K562 (cell line): ENCODE measurements around the gene MYO15A. TPM values are rescaled to one million over a fixed set of nuclear protein-coding genes. Genes with fewer than 3 reads are reported as not detected.

Experiments
- ATAC-seq: fragments of 200-7000 bp; cut with Tn5 transposase; 3 replicates; pipeline ENCODE4 v1.9.1; 2020; ENCODE audit warnings: moderate library complexity
- BruUV-seq: library from RNA; stranded (reverse); fragments of 400-500 nt; replicated peaks from 2 replicates; lab custom pipeline; 2021; lab: Mats Ljungman, UMichigan
- CTCF ChIA-PET: fragments of 300-600 bp; formaldehyde crosslinking; extraction: SDS; loops from one replicate; lab custom pipeline; 2021; ENCODE audit warnings: low intra/inter-chr PET ratio; lab: Yijun Ruan, JAX
- POLR2A ChIA-PET: fragments of 300-600, 350-650 bp; sonication (Branson Sonifier 250); formaldehyde crosslinking; extraction: SDS; loops from one replicate; lab custom pipeline; 2021; ENCODE audit warnings: antibody characterized with exemption, inconsistent platforms; lab: Yijun Ruan, JAX
- DNase-seq, 4 experiments: peaks; one replicate each; pipeline versions ENCODE4 v3.0.0 to v3.0.0-alpha.2; 2011 to 2018; ENCODE audit warnings: low spot score in 3 of 4, mixed read lengths in 3 of 4; ENCODE audit errors: extremely low read depth in 1 of 4
- FAIRE-seq: peaks from 2 replicates; lab custom pipeline; 2011; peaks lifted over from hg19 to GRCh38; lab: Jason Lieb, UNC
- H2AFZ ChIP-seq: 2 replicates; pipeline ENCODE4 v1.6.0; 2011; ENCODE audit warnings: low read depth, low read length, control low read depth, inconsistent platforms
- H3K27ac ChIP-seq: fragments of 200-600 bp; 3 replicates; pipeline ENCODE4 v1.8.0; 2011; ENCODE audit warnings: low read depth, mild to moderate bottlenecking, control low read depth, inconsistent platforms, low read length, moderate library complexity, mixed read lengths; ENCODE audit errors: extremely low read depth
- H3K27me3 ChIP-seq, 2 experiments: fragments of 300-600 bp in 1 of 2; 2 replicates in 1 of 2; 3 replicates in 1 of 2; pipeline versions ENCODE4 v1.6.0 to v1.8.0; 2011; ENCODE audit warnings: inconsistent platforms in 2 of 2, low read length in 2 of 2, mild to moderate bottlenecking in 1 of 2, mixed read lengths in 1 of 2, moderate library complexity in 1 of 2; ENCODE audit not compliant: control insufficient read depth in 2 of 2, insufficient read depth in 2 of 2
- H3K36me3 ChIP-seq: fragments of 300-600 bp; 3 replicates; pipeline ENCODE4 v1.8.0; 2011; ENCODE audit warnings: mild to moderate bottlenecking, low read length, inconsistent platforms; ENCODE audit not compliant: control insufficient read depth, insufficient read depth
- H3K4me1 ChIP-seq, 2 experiments: fragments of 200-600 bp in 1 of 2; replicated peaks in 1 of 2; 2 replicates in 1 of 2; 3 replicates in 1 of 2; pipeline versions ENCODE4 v1.5.1 to v1.8.0; 2011; ENCODE audit warnings: inconsistent platforms in 2 of 2, low read length in 2 of 2, mild to moderate bottlenecking in 1 of 2, mixed read lengths in 1 of 2, moderate library complexity in 1 of 2; ENCODE audit not compliant: control insufficient read depth in 2 of 2, insufficient read depth in 2 of 2
- H3K4me2 ChIP-seq: 2 replicates; pipeline ENCODE4 v1.6.1; 2011; ENCODE audit warnings: low read length, control low read depth, inconsistent platforms, mixed read lengths; ENCODE audit not compliant: insufficient read depth
- H3K4me3 ChIP-seq: fragments of 200-600 bp; sonication (generic), shearing (Covaris generic); 2 replicates; pipeline ENCODE4 v1.5.1; 2016; ENCODE audit warnings: control low read depth, inconsistent platforms
- H3K79me2 ChIP-seq: fragments of 200-600 bp; 3 replicates; pipeline ENCODE4 v1.8.0; 2011; ENCODE audit warnings: low read length, inconsistent platforms; ENCODE audit not compliant: control insufficient read depth, insufficient read depth
- H3K9ac ChIP-seq, 2 experiments: 2 replicates each; pipeline versions ENCODE4 v1.6.0 to v1.6.1; 2011; ENCODE audit warnings: low read depth in 2 of 2, low read length in 2 of 2, control low read depth in 1 of 2, inconsistent platforms in 1 of 2, mild to moderate bottlenecking in 1 of 2, mixed read lengths in 1 of 2; ENCODE audit not compliant: insufficient read depth in 1 of 2
- H3K9me1 ChIP-seq: one replicate; pipeline ENCODE4 v1.6.0; 2011; ENCODE audit warnings: inconsistent platforms, mild to moderate bottlenecking, low read length, moderate library complexity; ENCODE audit not compliant: control insufficient read depth, insufficient read depth
- H3K9me3 ChIP-seq: replicated peaks from 2 replicates; pipeline ENCODE4 v1.5.1; 2011; ENCODE audit warnings: low read depth, low read length, inconsistent platforms; ENCODE audit not compliant: control insufficient read depth, insufficient read depth
- H4K20me1 ChIP-seq: replicated peaks from 2 replicates; pipeline ENCODE4 v1.6.1; 2011; ENCODE audit warnings: low read length, inconsistent platforms, mixed read lengths; ENCODE audit not compliant: control insufficient read depth, insufficient read depth
- BRF2 ChIP-seq: IDR thresholded peaks from 3 replicates; pipeline ENCODE4 v1.6.1; 2011; ENCODE audit warnings: borderline replicate concordance, mild to moderate bottlenecking; ENCODE audit not compliant: insufficient read length, insufficient read depth
- EZH2 ChIP-seq: IDR thresholded peaks from 2 replicates; pipeline ENCODE4 v1.6.1; 2012; ENCODE audit warnings: low read depth, mild to moderate bottlenecking, inconsistent platforms, low read length, borderline replicate concordance
- FOXJ3 ChIP-seq: sonication (generic); formaldehyde crosslinking; IDR thresholded peaks from 2 replicates; pipeline ENCODE4 v1.4.0; 2020; ENCODE audit warnings: mild to moderate bottlenecking, missing genetic modification reagents
- HMG20A ChIP-seq: fragments of 450-650 bp; formaldehyde crosslinking; conservative IDR thresholded peaks from 2 replicates; pipeline ENCODE4 v1.4.0; 2020; ENCODE audit warnings: mild to moderate bottlenecking, mixed read lengths
- IRF2 ChIP-seq: sonication (generic); formaldehyde crosslinking; IDR thresholded peaks from 2 replicates; pipeline ENCODE4 v1.8.1; 2022; ENCODE audit warnings: mild to moderate bottlenecking, missing genetic modification reagents
- MLLT1 ChIP-seq, 2 experiments: fragments of 450-650 bp; IDR thresholded peaks; 2 replicates each; pipeline ENCODE4 v1.6.1; 2016
- MTA2 ChIP-seq: fragments of 450-650 bp; IDR thresholded peaks from 2 replicates; pipeline ENCODE4 v1.6.1; 2016; ENCODE audit warnings: low read depth
- NFXL1 ChIP-seq: fragments of 450-650 bp; formaldehyde crosslinking; IDR thresholded peaks from 2 replicates; pipeline ENCODE4 v1.4.0; 2021; ENCODE audit warnings: mild to moderate bottlenecking
- OTX1 ChIP-seq: fragments of 450-650 bp; formaldehyde crosslinking; IDR thresholded peaks from 2 replicates; pipeline ENCODE4 v1.4.0; 2022; ENCODE audit warnings: mild to moderate bottlenecking
- SOX6 ChIP-seq: fragments of 450-650 bp; IDR thresholded peaks from 2 replicates; pipeline ENCODE4 v1.6.1; 2014; ENCODE audit warnings: mild to moderate bottlenecking
- TCF3 ChIP-seq: sonication (generic); formaldehyde crosslinking; IDR thresholded peaks from 2 replicates; pipeline ENCODE4 v1.4.0; 2020; ENCODE audit warnings: mild to moderate bottlenecking, missing genetic modification reagents
- ZBED1 ChIP-seq: IDR thresholded peaks from 2 replicates; pipeline ENCODE4 v1.6.1; 2014
- ZFPM2 ChIP-seq: fragments of 250-450 bp; sonication (Bioruptor Pico); IDR thresholded peaks from 2 replicates; pipeline ENCODE4 v1.5.1; 2022; ENCODE audit warnings: mild to moderate bottlenecking
- ZNF184 ChIP-seq: sonication (generic); formaldehyde crosslinking; IDR thresholded peaks from 2 replicates; pipeline ENCODE4 v1.5.0; 2020; ENCODE audit warnings: missing genetic modification reagents
- ZNF197 ChIP-seq: fragments of 200-800 bp; sonication (Bioruptor generic); IDR thresholded peaks from 2 replicates; pipeline ENCODE4 v1.6.1; 2016; ENCODE audit warnings: low read depth, missing genetic modification characterization, missing compliant biosample characterization
- ZNF280B ChIP-seq: fragments of 250-450 bp; sonication (Bioruptor Pico); IDR thresholded peaks from 2 replicates; pipeline ENCODE4 v1.5.1; 2021; ENCODE audit warnings: mild to moderate bottlenecking
- ZNF707 ChIP-seq: fragments of 250-450 bp; sonication (Bioruptor Pico); conservative IDR thresholded peaks from 2 replicates; pipeline ENCODE4 v1.8.0; 2022; ENCODE audit warnings: inconsistent platforms, mild to moderate bottlenecking, moderate library complexity
- ZSCAN32 ChIP-seq: fragments of 450-650 bp; formaldehyde crosslinking; IDR thresholded peaks from 2 replicates; pipeline ENCODE4 v1.4.0; 2020; ENCODE audit warnings: mild to moderate bottlenecking, moderate library complexity
- WGBS: fragments of 100-300 bp; shearing (Covaris generic); methylation state at CpG from one replicate; pipeline ENCODE4 v1.1.6; 2016; ENCODE audit warnings: low coverage, mixed read lengths; ENCODE audit not compliant: insufficient coverage; ENCODE audit errors: missing lambda C conversion rate; 5-methylcytosine and 5-hydroxymethylcytosine counted together
- in situ Hi-C: fragments of 300-500 bp; cut with MboI; formaldehyde crosslinking; loops from 4 replicates; pipeline ENCODE4 v1.15.0; 2018; ENCODE audit warnings: inconsistent platforms, mixed read lengths
- intact Hi-C: fragments of 100-400 bp; cut with micrococcal nuclease; formaldehyde crosslinking; loops from 2 replicates; pipeline ENCODE4 v1.14.2; 2022
- polyA plus RNA-seq, 8 experiments: library from polyadenylated mRNA; depleted of rRNA in 4 of 8; stranded (reverse) in 5 of 8; unstranded in 3 of 8; fragments of >200 nt; fragmentation: Nextera tagmentation in 2 of 8; fragmentation: Illumina TruSeq in 1 of 8; extraction: Ambion mirVana in 2 of 8; extraction: Trizol in 1 of 8; gene quantifications; 2 replicates each; pipeline versions ENCODE4 v1.2.1 to v1.2.3, GENCODE V29; 2011 to 2014; ENCODE audit warnings: inconsistent platforms in 1 of 8, missing spikeins in 1 of 8
- total RNA-seq, 7 experiments: library from RNA; depleted of rRNA in 6 of 7; stranded (reverse); fragments of >200 nt in 6 of 7; fragmentation: Illumina TruSeq in 2 of 7; extraction: Trizol in 2 of 7; gene quantifications; 2 replicates each; pipeline versions ENCODE4 v1.2.1 to v1.2.3, GENCODE V29; 2011 to 2021; ENCODE audit warnings: low replicate concordance in 1 of 7

MYO15A gene
- total and polyA plus RNA-seq, 9 of the 15 experiments (the other 6 are each of a cell fraction or from before 2014, with no cell fraction given), result 0.05 to 0.88 (median 0.14) TPM; not detected in 1

GRCh38 chr17:18119938-18120337, 11.4 kb downstream of the MYO15A start:
- no peak overlapping the region for H2AFZ ChIP-seq
- H3K4me1 ChIP-seq, result peaks cover 0 to 11% of the 10 kb centered on the region in 2 experiments; a peak in 2 of 5 replicates
- H3K27ac ChIP-seq, result no peak overlapping the region
- no peaks in the 10 kb centered on the region for H3K27me3 ChIP-seq
- no peak overlapping the region for H3K4me2 ChIP-seq
- H3K79me2 ChIP-seq, result no peaks in the 10 kb centered on the region
- ChIA-PET CTCF (no interaction called here), POLR2A (interaction anchor here (0.6 kb wide), 1 partner anchor 18 kb away, joined by 3 read pairs; no protein-coding TSS in a partner anchor)
- WGBS, result 80% methylated on average over 5 of the region's 30 CpGs
- no peaks in the 10 kb centered on the region for H3K9me3 ChIP-seq
- TF ChIP-seq NFXL1 (CRISPR knock-in tag), result no peak
- no peak for TF ChIP-seq ZFPM2
- TF ChIP-seq BRF2, result no peak
- TF ChIP-seq ZBED1, result no peak
- TF ChIP-seq ZNF707 (CRISPR knock-in tag), result no peak
- no peak for TF ChIP-seq FOXJ3 (CRISPR knock-in tag)
- no peak for TF ChIP-seq MLLT1 (IDR thresholded peaks at IDR 0.05)
- no peak for TF ChIP-seq HMG20A (CRISPR knock-in tag)
- TF ChIP-seq ZNF184 (CRISPR knock-in tag), result no peak
- no peak for TF ChIP-seq SOX6
- TF ChIP-seq MTA2, result no peak
- TF ChIP-seq ZNF280B, result no peak
- no peak for TF ChIP-seq ZNF197 (CRISPR knock-in tag)
- TF ChIP-seq OTX1 (CRISPR knock-in tag), result no peak
- no peak for TF ChIP-seq TCF3 (CRISPR knock-in tag)
- TF ChIP-seq IRF2 (CRISPR knock-in tag), result no peak
- TF ChIP-seq EZH2, result no peak
- no peak for TF ChIP-seq ZSCAN32
- TF ChIP-seq, all 486 proteins: peak for 0
- BruUV-seq, result no TSS peak
- Histone ChIP-seq H3K4me3 (no peak overlapping the region), H3K9me1 (no peaks in the 10 kb centered on the region), H4K20me1 (no peaks in the 10 kb centered on the region), H3K36me3 (no peaks in the 10 kb centered on the region), H3K9ac (no peak overlapping the region)
- intact Hi-C loops, result no loop called here
- DNase-seq, result no peak
- FAIRE-seq, result no peak
- in situ Hi-C loops, result no loop called here
- ATAC-seq, result no peak
